ENCODE results near the gene HSD17B4.

GRCh38 chr5:119412279-119413227 is 39.7 kb upstream of the HSD17B4 start:
- TF ChIP-seq POLR2AphosphoS5 (IDR thresholded peaks at IDR 0.05) (no peak), CTCF (IDR thresholded peaks at IDR 0.05) (no peak), POLR2A (IDR thresholded peaks at IDR 0.05) (no peak)
